H1 (cell line): ENCODE measurements around the gene ASPG. TPM values are rescaled to one million over a fixed set of nuclear protein-coding genes. Genes with fewer than 3 reads are reported as not detected.

Experiments used
- HDAC2 ChIP-seq, 2 experiments: fragments of 300-600 bp in 1 of 2; sonication (generic) in 1 of 2; IDR thresholded peaks; 2 replicates each; pipeline ENCODE4 v1.6.1; 2011 to 2012; ENCODE audit warnings: low read depth in 2 of 2, low read length in 2 of 2, mild to moderate bottlenecking in 2 of 2, moderate library complexity in 2 of 2, borderline replicate concordance in 1 of 2, inconsistent platforms in 1 of 2
- polyA plus RNA-seq, 7 experiments: library from polyadenylated mRNA; depleted of rRNA in 3 of 7; stranded (reverse) in 5 of 7; unstranded in 2 of 7; fragments of >200 nt in 5 of 7; fragments of 200-250 nt in 2 of 7; gene quantifications; 1 replicate in 5 of 7; 2 replicates in 1 of 7; 4 replicates in 1 of 7; pipeline versions ENCODE4 v1.2.1 to v1.2.3, GENCODE V29; 2011 to 2013; ENCODE audit warnings: missing spikeins in 2 of 7, mixed read lengths in 2 of 7
- total RNA-seq: library from RNA; stranded (reverse); fragmentation: NEBNext Ultra II Directional; extraction: Animal tissue kit (Norgen Biotek cat#: 25700); gene quantifications from 2 replicates; pipeline ENCODE4 v1.2.1, GENCODE V29; 2021

ASPG gene
- total and polyA plus RNA-seq, 2 of the 8 experiments (the other 6 are each of a cell fraction or from before 2014, with no cell fraction given), result 0.34 to 0.59 TPM

- no peak for TF ChIP-seq HDAC2 (IDR thresholded peaks at IDR 0.05; ENCODE audit: borderline replicate concordance in 1 of 2, low read depth in 2 of 2, low read length in 2 of 2)
These were observed 1.4 kb downstream of the ASPG start (continued) for GRCh38 chr14:104086661-104087461.
